Left lung (tissue), 14 donors: ENCODE results near the gene A3GALT2. TPM values are rescaled to one million over a fixed set of nuclear protein-coding genes. Genes with fewer than 3 reads are reported as not detected.

ENCODE experiments used
- ATAC-seq: fragments of 200-7000 bp; cut with Tn5 transposase; one replicate; pipeline ENCODE4 v1.9.1; 2020; ENCODE audit warnings: moderate library complexity
- DNase-seq, 4 donors: peaks; one replicate each; pipeline ENCODE4 v3.0.0-alpha.2; 2013 to 2020
- H3K27ac ChIP-seq, 2 donors: fragments of 200-600 bp; sonication (generic) in 1 of 2; one replicate each; pipeline versions ENCODE4 v1.5.0 to v1.8.0; 2020 to 2021
- H3K27me3 ChIP-seq, 2 donors: fragments of 200-600 bp; sonication (generic) in 1 of 2; one replicate each; pipeline versions ENCODE4 v1.5.0 to v1.8.0; 2020 to 2021
- H3K36me3 ChIP-seq, 2 donors: fragments of 200-600 bp; sonication (generic) in 1 of 2; one replicate each; pipeline versions ENCODE4 v1.5.0 to v1.8.0; 2020 to 2021
- H3K4me1 ChIP-seq, 2 donors: fragments of 200-600 bp; one replicate each; pipeline ENCODE4 v1.8.0; 2021
- H3K4me3 ChIP-seq, 2 donors: fragments of 200-600 bp; sonication (generic) in 1 of 2; one replicate each; pipeline versions ENCODE4 v1.5.0 to v1.8.0; 2020 to 2021; ENCODE audit warnings: mild to moderate bottlenecking in 1 of 2
- H3K9me3 ChIP-seq, 2 donors: fragments of 200-600 bp; sonication (generic) in 1 of 2; one replicate each; pipeline versions ENCODE4 v1.5.0 to v1.8.0; 2020 to 2021
- CTCF ChIP-seq, 2 donors: fragments of 200-600 bp; sonication (generic) in 1 of 2; IDR thresholded peaks; one replicate each; pipeline versions ENCODE4 v1.5.0 to v1.8.0; 2021; ENCODE audit warnings: antibody characterized with exemption in 2 of 2
- intact Hi-C, 2 donors: fragments of 100-400 bp; cut with DNase I; formaldehyde crosslinking; loops; one replicate each; pipeline versions ENCODE4 v1.11.2 to v1.14.2; 2022
- long read RNA-seq, 12 donors: library from polyadenylated mRNA in 2 of 12; unstranded in 2 of 12; transcript quantifications; one replicate each; pipeline ENCODE4 v2.0.0 and lab custom pipeline, GENCODE V29; 2019 to 2026
- polyA plus RNA-seq, 6 donors: library from polyadenylated mRNA; unstranded; fragments of 120-200 nt; gene quantifications; one replicate each; pipeline ENCODE4 v1.2.1, GENCODE V29; 2013; ENCODE audit not compliant: insufficient read length in 6 of 6
- total RNA-seq, 2 donors: library from RNA; stranded (reverse); fragmentation: NEBNext Ultra II Directional; extraction: Animal tissue kit (Norgen Biotek cat#: 25700); gene quantifications; one replicate each; pipeline ENCODE4 v1.2.1, GENCODE V29; 2021
- donor health status: DM: no; HTN: yes; CAD: no.
- donor health status: DM: no; HTN: no; CAD: no.

Gene A3GALT2
- not detected for total RNA-seq
- polyA plus RNA-seq: under 1 TPM in 3 of 6 donors, not detected in 3; 0.25 to 0.28 (median 0.25) TPM
- long read RNA-seq, donor 1: 0 reads
- long read RNA-seq, donor 2: 0 reads
- long read RNA-seq, donor 3: 0 reads
- long read RNA-seq, donor 4: 0 reads
- long read RNA-seq, donor 5: 0 reads
- long read RNA-seq, donor 6: 0 reads
- long read RNA-seq, donor 7: 0 reads
- long read RNA-seq, donor 8: 0 reads
- long read RNA-seq, donor 9: 0 reads
- long read RNA-seq, donor 10: 0 reads
- long read RNA-seq, donor 11: 0 reads
- long read RNA-seq, donor 12: 0 reads

GRCh38 chr1:33320619-33321165, at the start of gene A3GALT2:
Gene A3GALT2 (minus strand): TSS chr1:33321098. CDS start chr1:33321098, 0 bp downstream.
- Histone ChIP-seq H3K9me3 (no peaks in the 10 kb centered on the region), H3K4me3 (no peak within 1 kb of the TSS), H3K27me3 (no peaks in the 10 kb centered on the region), H3K27ac (no peak within 1 kb of the TSS), H3K36me3 (peaks cover 6 to 43% of the 10 kb centered on the region in 2 donors), H3K4me1 (peaks cover 0 to 9% of the 10 kb centered on the region in 2 donors)
- DNase-seq (no peak), ATAC-seq (no peak)
- no peak for TF ChIP-seq CTCF (IDR thresholded peaks at IDR 0.05)
- intact Hi-C loops: no loop called here

- ATAC-seq (no peak), DNase-seq (no peak)
- TF ChIP-seq CTCF (IDR thresholded peaks at IDR 0.05): no peak
- Histone ChIP-seq H3K4me3 (no peak overlapping the region), H3K27me3 (no peaks in the 10 kb centered on the region), H3K4me1 (peaks cover 3 to 22% of the 10 kb centered on the region in 2 donors), H3K36me3 (peaks cover 0 to 8% of the 10 kb centered on the region in 2 donors), H3K27ac (no peak overlapping the region), H3K9me3 (no peaks in the 10 kb centered on the region)
- intact Hi-C loops: loop anchor here in 1 of 2 donors (10.0 kb wide), 1 partner anchor 84 kb away; no protein-coding TSS in a partner anchor
Measured at GRCh38 chr1:33370301-33370700, 49.4 kb upstream of the A3GALT2 start.

GRCh38 chr1:33369764-33370163, 48.9 kb upstream of the A3GALT2 start:
- ATAC-seq (no peak), DNase-seq (no peak)
- Histone ChIP-seq H3K27ac (no peak overlapping the region), H3K4me1 (peaks cover 3 to 22% of the 10 kb centered on the region in 2 donors), H3K9me3 (no peaks in the 10 kb centered on the region), H3K27me3 (no peaks in the 10 kb centered on the region), H3K4me3 (no peak overlapping the region), H3K36me3 (peaks cover 0 to 8% of the 10 kb centered on the region in 2 donors)
- intact Hi-C loops: loop anchor here in 1 of 2 donors (5.0 to 10.0 kb wide), 3 partner anchors 72 to 145 kb away; no protein-coding TSS in a partner anchor
- no peak for TF ChIP-seq CTCF (IDR thresholded peaks at IDR 0.05)

GRCh38 chr1:33369081-33369480, 48.2 kb upstream of the A3GALT2 start:
- intact Hi-C loops: loop anchor here in 1 of 2 donors (5.0 to 10.0 kb wide), 2 partner anchors 72 to 144 kb away; no protein-coding TSS in a partner anchor
- H3K27ac ChIP-seq: no peak overlapping the region
- no peaks in the 10 kb centered on the region for H3K9me3 ChIP-seq
- H3K4me3 ChIP-seq: no peak overlapping the region
- no peaks in the 10 kb centered on the region for H3K27me3 ChIP-seq
- no peak for TF ChIP-seq CTCF (IDR thresholded peaks at IDR 0.05)
- H3K36me3 ChIP-seq: peaks cover 0 to 8% of the 10 kb centered on the region in 2 donors
- no peak for DNase-seq
- H3K4me1 ChIP-seq: peaks cover 3 to 25% of the 10 kb centered on the region in 2 donors
- no peak for ATAC-seq

GRCh38 chr1:33368431-33368830, 47.5 kb upstream of the A3GALT2 start:
- Histone ChIP-seq H3K27ac (no peak overlapping the region), H3K4me1 (peaks cover 3 to 29% of the 10 kb centered on the region in 2 donors), H3K4me3 (no peak overlapping the region), H3K9me3 (no peaks in the 10 kb centered on the region), H3K27me3 (no peaks in the 10 kb centered on the region), H3K36me3 (peaks cover 0 to 8% of the 10 kb centered on the region in 2 donors)
- no peak for TF ChIP-seq CTCF (IDR thresholded peaks at IDR 0.05)
- intact Hi-C loops: loop anchor here in 1 of 2 donors (5.0 to 10.0 kb wide), 2 partner anchors 71 to 144 kb away; no protein-coding TSS in a partner anchor
- no peak for DNase-seq
- no peak for ATAC-seq
